Measurements from ENCODE around the gene EMILIN3.

EMILIN3 gene

GRCh38 chr20:41370176-41370575 lies 3.6 kb upstream of the EMILIN3 start:
- H3K9me3 ChIP-seq (ENCODE audit: low read depth, low read length), result no peaks in the 10 kb centered on the region
- no peak for TF ChIP-seq FOXP2 (optimal IDR thresholded peaks at IDR 0.05; ENCODE audit: control extremely low read depth, extremely low read length, insufficient read depth)
- TF ChIP-seq EZH2 (IDR thresholded peaks at IDR 0.05), result no peak
- no peak for TF ChIP-seq POLR2AphosphoS5 (IDR thresholded peaks at IDR 0.05; ENCODE audit: borderline replicate concordance, low read depth, low read length)
- H3K27ac ChIP-seq, result no peak overlapping the region
- no peak overlapping the region for H3K4me3 ChIP-seq
- no peak for DNase-seq (ENCODE audit: low read depth, low spot score)
- H3K9ac ChIP-seq (ENCODE audit: insufficient read length), result no peak overlapping the region
- no peaks in the 10 kb centered on the region for H3K36me3 ChIP-seq (ENCODE audit: insufficient read depth, low read length)

- H3K9ac ChIP-seq (ENCODE audit: insufficient read length), result no peak overlapping the region
- no peak overlapping the region for H3K4me3 ChIP-seq
- no peak overlapping the region for H3K27ac ChIP-seq
- no peaks in the 10 kb centered on the region for H3K36me3 ChIP-seq (ENCODE audit: insufficient read depth, low read length)
- no peak for DNase-seq (ENCODE audit: low read depth, low spot score)
- TF ChIP-seq POLR2AphosphoS5 (IDR thresholded peaks at IDR 0.05; ENCODE audit: borderline replicate concordance, low read depth, low read length), result no peak
- no peak for TF ChIP-seq EZH2 (IDR thresholded peaks at IDR 0.05)
- no peak for TF ChIP-seq FOXP2 (optimal IDR thresholded peaks at IDR 0.05; ENCODE audit: control extremely low read depth, extremely low read length, insufficient read depth)
- no peaks in the 10 kb centered on the region for H3K9me3 ChIP-seq (ENCODE audit: low read depth, low read length)
These were observed 3.1 kb upstream of the EMILIN3 start for GRCh38 chr20:41369673-41370072.

GRCh38 chr20:41367956-41368355 lies 1.3 kb upstream of the EMILIN3 start:
- no peak for TF ChIP-seq POLR2AphosphoS5 (IDR thresholded peaks at IDR 0.05; ENCODE audit: borderline replicate concordance, low read depth, low read length)
- TF ChIP-seq FOXP2 (optimal IDR thresholded peaks at IDR 0.05; ENCODE audit: control extremely low read depth, extremely low read length, insufficient read depth), result no peak
- no peak for TF ChIP-seq EZH2 (IDR thresholded peaks at IDR 0.05)

GRCh38 chr20:41367393-41367695 lies 726 bp upstream of the EMILIN3 start:
- Histone ChIP-seq H3K9ac (ENCODE audit: insufficient read length) (no peak overlapping the region), H3K36me3 (ENCODE audit: insufficient read depth, low read length) (no peaks in the 10 kb centered on the region), H3K27ac (no peak overlapping the region), H3K4me3 (no peak overlapping the region), H3K9me3 (ENCODE audit: low read depth, low read length) (no peaks in the 10 kb centered on the region)
- TF ChIP-seq FOXP2 (optimal IDR thresholded peaks at IDR 0.05; ENCODE audit: control extremely low read depth, extremely low read length, insufficient read depth), result no peak
- no peak for TF ChIP-seq POLR2AphosphoS5 (IDR thresholded peaks at IDR 0.05; ENCODE audit: borderline replicate concordance, low read depth, low read length)
- no peak for TF ChIP-seq EZH2 (IDR thresholded peaks at IDR 0.05)
- DNase-seq (ENCODE audit: low read depth, low spot score), result no peak

More at GRCh38 chr20:41367956-41368355, 1.3 kb upstream of the EMILIN3 start:
- H3K9me3 ChIP-seq (ENCODE audit: low read depth, low read length), result no peaks in the 10 kb centered on the region
- no peak overlapping the region for H3K9ac ChIP-seq (ENCODE audit: insufficient read length)
- no peak overlapping the region for H3K4me3 ChIP-seq
- DNase-seq (ENCODE audit: low read depth, low spot score), result no peak
- no peak overlapping the region for H3K27ac ChIP-seq
- H3K36me3 ChIP-seq (ENCODE audit: insufficient read depth, low read length), result no peaks in the 10 kb centered on the region

GRCh38 chr20:41365777-41366545 lies 657 bp downstream of the EMILIN3 start:
- H3K36me3 ChIP-seq (ENCODE audit: insufficient read depth, low read length), result no peaks in the 10 kb centered on the region
- no peak overlapping the region for H3K9ac ChIP-seq (ENCODE audit: insufficient read length)
- peak overlapping the region; percentile 53 for H3K4me3 ChIP-seq
- TF ChIP-seq EZH2 (IDR thresholded peaks at IDR 0.05) (no peak), FOXP2 (optimal IDR thresholded peaks at IDR 0.05; ENCODE audit: control extremely low read depth, extremely low read length, insufficient read depth) (no peak), POLR2AphosphoS5 (IDR thresholded peaks at IDR 0.05; ENCODE audit: borderline replicate concordance, low read depth, low read length) (no peak)
- no peaks in the 10 kb centered on the region for H3K9me3 ChIP-seq (ENCODE audit: low read depth, low read length)
- DNase-seq (ENCODE audit: low read depth, low spot score), result no peak
- H3K27ac ChIP-seq, result no peak overlapping the region

GRCh38 chr20:41364967-41365765 lies 1.5 kb downstream of the EMILIN3 start:
- H3K9ac ChIP-seq (ENCODE audit: insufficient read length), result no peak overlapping the region
- H3K4me3 ChIP-seq, result 0 out of 2 replicates have a peak overlapping the region, but pooled peaks have one; percentile 53
- no peaks in the 10 kb centered on the region for H3K9me3 ChIP-seq (ENCODE audit: low read depth, low read length)
- no peak overlapping the region for H3K27ac ChIP-seq
- DNase-seq (ENCODE audit: low read depth, low spot score), result no peak
- TF ChIP-seq POLR2AphosphoS5 (IDR thresholded peaks at IDR 0.05; ENCODE audit: borderline replicate concordance, low read depth, low read length) (no peak), FOXP2 (optimal IDR thresholded peaks at IDR 0.05; ENCODE audit: control extremely low read depth, extremely low read length, insufficient read depth) (no peak), EZH2 (IDR thresholded peaks at IDR 0.05) (no peak)
- H3K36me3 ChIP-seq (ENCODE audit: insufficient read depth, low read length), result no peaks in the 10 kb centered on the region

- Histone ChIP-seq H3K36me3 (ENCODE audit: insufficient read depth, low read length) (no peaks in the 10 kb centered on the region), H3K4me3 (no peak overlapping the region), H3K27ac (no peak overlapping the region), H3K9ac (ENCODE audit: insufficient read length) (no peak overlapping the region), H3K9me3 (ENCODE audit: low read depth, low read length) (no peaks in the 10 kb centered on the region)
- no peak for DNase-seq (ENCODE audit: low read depth, low spot score)
- TF ChIP-seq FOXP2 (optimal IDR thresholded peaks at IDR 0.05; ENCODE audit: control extremely low read depth, extremely low read length, insufficient read depth) (no peak), EZH2 (IDR thresholded peaks at IDR 0.05) (no peak), POLR2AphosphoS5 (IDR thresholded peaks at IDR 0.05; ENCODE audit: borderline replicate concordance, low read depth, low read length) (no peak)
These were observed 2.3 kb downstream of the EMILIN3 start for GRCh38 chr20:41364236-41364855.

- Histone ChIP-seq H3K9me3 (ENCODE audit: low read depth, low read length) (no peaks in the 10 kb centered on the region), H3K4me3 (no peak overlapping the region), H3K27ac (no peak overlapping the region), H3K36me3 (ENCODE audit: insufficient read depth, low read length) (no peaks in the 10 kb centered on the region), H3K9ac (ENCODE audit: insufficient read length) (no peak overlapping the region)
- TF ChIP-seq FOXP2 (optimal IDR thresholded peaks at IDR 0.05; ENCODE audit: control extremely low read depth, extremely low read length, insufficient read depth) (no peak), POLR2AphosphoS5 (IDR thresholded peaks at IDR 0.05; ENCODE audit: borderline replicate concordance, low read depth, low read length) (no peak), EZH2 (IDR thresholded peaks at IDR 0.05) (no peak)
- no peak for DNase-seq (ENCODE audit: low read depth, low spot score)
These were observed 3.0 kb downstream of the EMILIN3 start for GRCh38 chr20:41363601-41364000.
